GM21529 (cell line): Measurements from ENCODE around the gene SNX33.
"Not testable (repeated sequence)": the region's sequence is repeated elsewhere in the genome, so short reads cannot be mapped to it uniquely, and the experiment has no call there.

Source experiments
- ATAC-seq: cut with Tn5 transposase; IDR thresholded peaks from one replicate; pipeline ENCODE4 v1.9.1; 2021; ENCODE audit not compliant: unreplicated experiment

Gene SNX33

DNA sequence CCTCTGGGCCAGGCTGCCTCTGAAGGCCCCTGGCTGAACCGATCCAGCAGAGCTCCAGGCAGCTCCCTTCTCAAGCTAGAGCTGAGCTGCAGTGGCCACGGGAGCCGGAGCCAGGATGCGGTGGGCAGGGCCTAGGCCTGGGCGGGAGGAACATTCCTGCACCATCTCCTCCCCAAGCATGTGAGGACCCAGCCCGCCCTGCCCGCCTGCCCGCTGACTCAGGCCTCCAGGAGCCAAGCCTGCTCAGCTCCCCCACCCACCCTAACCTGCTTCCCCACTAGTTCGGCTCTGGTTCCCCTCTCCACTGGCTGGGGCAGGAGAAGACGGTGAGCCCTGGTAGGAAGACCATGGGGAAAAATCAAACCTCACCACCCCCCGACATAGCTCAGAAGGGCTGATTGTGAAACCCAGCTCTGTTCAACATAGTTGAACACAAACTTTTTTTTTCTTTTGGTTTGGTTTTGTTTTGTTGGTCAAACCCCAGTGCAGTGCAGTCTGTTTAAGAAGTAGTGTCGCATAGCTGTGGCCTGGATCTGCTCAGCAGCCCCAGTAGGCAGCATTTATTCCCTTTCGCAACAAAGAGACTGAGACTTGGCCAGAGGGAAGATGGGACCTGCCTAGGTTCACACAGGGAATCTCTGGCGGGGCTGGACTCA lies 13.5 kb downstream of the SNX33 start:
- ATAC-seq = no peak

DNA sequence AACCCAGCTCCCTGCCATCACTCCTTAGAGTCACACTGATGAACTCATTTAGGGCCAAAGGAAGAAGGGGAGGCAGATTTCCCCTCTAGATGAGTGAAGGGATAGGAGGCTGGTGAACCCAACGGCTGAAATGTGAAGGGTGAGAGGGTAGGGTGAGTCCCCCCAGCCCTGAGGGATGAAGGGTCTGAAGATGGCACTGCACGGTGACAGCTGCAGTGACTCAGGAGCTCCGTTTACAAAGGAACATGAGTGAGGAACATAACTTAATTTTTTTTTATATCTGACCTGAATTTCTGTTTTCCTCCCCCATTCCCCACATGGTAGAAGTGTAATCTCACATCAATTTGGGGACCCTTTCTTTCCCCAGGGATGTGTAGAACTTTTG lies 14.0 kb downstream of the SNX33 start:
- ATAC-seq = no peak

DNA sequence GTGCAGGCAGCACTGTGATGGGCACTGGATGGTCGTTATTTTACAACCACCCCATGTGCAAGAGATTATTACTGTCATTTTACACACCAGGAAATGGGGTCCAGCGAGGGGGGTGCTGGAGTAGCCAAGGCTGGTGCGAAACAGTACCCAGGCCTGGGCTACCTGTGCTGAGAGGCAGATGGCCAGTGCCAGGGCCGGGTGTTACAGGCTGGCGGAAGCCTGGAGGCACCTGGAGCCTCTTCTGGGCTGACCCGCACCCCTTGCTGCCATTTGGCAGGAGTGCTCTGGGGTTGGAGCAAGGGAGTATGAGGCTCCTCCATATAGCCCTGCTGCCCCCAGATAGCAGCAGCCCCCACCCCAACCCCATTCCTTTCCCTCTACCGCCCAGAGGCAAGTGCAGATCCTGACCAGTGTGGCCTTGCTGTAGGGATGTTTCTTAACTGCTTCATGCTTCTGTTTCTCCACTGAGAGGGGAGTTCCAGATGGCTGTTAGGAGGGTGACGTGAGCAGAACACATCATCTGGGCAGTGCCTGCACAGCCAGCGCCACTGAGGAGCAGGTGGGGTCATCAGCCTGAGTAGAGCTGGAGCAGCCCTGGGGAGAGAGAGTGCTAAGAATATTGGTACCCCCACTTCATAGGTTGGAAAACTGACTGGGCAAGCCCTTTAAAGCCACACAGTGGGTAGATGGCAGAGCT lies 15.3 kb downstream of the SNX33 start:
- ATAC-seq = no peak

DNA sequence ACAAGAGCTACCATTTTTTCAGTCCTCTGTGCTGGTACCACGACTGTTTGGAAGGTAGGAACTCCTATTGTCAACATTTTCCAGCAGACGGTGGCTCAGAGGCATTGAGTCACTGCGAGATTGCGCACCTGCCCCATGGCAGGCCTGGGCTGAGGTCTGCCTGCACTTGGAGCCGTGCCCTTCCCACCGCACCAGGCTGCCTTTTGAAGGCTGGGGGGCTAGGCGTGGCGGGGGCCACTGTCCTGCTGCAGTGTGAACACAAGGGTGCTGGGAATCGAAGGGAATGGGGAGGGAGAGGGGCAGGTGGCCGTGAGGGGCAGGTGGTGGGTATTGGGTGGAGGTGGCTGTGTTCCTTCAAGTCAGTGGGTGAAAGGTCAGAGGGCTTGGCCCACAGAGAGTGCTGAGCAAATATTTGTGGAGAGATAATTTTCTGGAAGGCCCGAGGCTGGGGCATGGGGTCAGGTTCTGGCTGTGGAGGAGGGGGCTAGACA lies 16.3 kb downstream of the SNX33 start:
- ATAC-seq = no peak

DNA sequence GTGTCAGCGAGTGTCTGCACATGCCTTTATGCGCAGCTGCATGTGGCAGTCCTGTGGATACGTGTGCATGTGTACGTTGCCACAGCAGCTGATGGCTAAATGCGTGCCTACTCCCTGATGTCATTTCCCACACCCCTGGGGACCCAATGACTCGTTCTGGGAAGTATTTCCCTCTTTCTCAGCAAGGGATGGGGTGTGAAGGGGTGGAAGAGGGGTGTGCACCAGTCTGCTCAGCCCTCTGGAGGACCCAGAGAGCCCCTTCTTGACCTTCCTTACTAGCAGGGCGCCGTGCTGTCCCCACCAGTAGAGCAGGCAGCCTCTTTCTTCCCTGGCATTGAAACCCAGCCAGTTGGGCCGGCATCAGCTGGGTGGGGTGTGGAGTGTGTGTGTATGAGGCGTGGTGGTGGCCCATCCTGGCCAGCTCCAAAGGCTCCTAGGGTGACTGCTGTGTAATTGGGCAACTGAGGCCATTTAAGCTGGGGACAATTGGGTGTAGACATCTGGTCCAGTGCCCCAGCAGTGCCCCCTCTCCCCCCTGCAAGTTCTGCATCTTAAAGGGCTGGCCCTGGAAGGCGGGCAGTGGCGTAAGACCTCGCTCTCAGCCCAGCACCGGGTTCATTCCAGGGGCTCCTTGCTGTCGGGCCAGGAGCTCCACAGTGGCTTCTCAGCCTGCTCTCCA lies 19.2 kb downstream of the SNX33 start:
- ATAC-seq = no peak

DNA sequence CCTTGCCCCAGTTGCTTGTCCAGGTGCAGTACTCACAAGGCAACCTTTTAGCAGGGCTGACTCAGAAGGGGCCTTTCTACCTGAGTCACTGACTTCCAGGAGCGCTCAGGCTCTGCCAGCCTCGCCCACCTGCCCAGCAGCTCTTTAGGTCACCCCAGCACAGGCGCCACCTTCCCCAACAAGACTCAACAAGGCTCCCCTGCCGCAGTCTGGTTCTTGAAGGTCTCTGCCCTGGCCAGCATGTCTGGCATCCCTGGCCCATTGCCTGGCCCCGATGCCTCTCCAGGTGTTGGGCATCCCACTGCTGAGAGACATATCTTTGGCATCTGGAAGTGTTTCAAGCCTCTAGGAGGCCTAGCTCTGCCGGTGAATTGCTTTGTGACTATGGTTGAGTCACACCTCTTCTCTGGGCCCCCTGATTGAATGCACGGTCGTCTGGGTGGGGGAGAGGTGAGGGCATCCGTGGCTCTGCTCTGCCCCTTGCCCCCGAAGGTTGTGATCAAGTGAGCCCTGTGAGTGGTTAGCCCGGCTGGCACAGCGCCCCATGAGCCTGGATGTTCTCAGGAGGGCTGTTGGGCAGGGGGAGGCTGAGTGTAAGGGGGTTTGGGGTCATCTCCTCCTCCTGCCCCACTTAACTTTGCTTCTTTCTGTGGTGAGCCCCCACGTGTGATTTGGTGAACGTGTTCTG lies 21.6 kb downstream of the SNX33 start:
- ATAC-seq = no peak

DNA sequence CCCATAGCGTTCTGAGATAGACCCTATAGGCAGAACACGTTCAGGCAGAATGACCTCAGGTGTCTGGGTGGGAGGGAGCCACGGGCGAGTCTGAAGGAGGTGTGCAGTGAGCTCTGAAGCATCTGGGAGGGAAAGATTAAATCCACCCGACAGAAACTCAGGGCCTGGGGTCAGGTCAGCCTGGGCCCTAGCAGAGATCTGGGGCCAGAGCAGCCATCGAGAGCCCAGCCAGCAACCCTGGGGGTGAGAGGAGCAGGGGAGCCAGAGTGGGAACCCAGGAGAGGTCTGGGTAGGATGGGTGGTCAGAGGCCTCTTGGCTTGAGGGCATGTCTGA lies 22.1 kb downstream of the SNX33 start:
- no peak for ATAC-seq

DNA sequence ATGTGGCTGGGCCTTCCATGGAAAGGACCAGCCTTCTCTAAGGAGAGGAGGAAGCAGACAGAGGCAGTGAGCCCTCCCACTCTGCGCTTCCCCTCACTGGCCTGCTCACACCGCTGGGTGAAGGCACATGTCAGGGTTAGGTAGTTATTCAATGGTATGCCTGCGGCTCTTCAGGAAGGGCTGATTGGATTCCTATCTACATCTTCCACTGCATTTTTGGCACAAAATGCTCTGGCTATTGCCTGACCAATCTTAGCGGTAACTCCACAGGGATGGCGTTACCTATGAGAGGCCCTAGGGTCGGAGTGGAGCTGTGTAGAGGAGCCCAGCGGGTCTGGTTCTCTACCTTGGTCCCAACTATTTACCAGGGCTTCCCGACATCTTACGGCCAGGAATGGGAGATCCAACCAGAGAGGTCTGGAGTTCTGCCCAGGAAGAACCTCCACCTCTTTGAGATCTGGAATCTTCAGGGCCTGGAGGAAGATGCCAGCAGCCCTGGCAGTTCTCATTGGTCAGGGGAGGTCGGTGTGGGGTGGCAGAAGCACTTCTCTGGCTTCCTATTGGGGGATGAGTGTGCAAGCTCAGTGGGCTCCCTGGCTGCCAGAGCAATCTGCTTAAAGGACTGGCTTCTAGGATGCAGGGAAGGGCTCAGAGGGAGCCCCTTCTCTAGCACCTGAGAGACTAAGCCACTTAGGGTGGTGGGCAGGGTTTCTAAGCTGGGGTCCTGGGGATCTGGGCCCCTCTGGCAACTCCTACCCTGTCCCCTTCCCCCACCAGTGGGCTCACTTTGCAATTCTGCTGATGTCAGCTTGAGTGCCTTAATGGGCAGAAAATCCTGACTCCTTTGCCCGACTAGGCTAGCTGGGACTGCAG lies 24.3 kb downstream of the SNX33 start:
- no peak for ATAC-seq

DNA sequence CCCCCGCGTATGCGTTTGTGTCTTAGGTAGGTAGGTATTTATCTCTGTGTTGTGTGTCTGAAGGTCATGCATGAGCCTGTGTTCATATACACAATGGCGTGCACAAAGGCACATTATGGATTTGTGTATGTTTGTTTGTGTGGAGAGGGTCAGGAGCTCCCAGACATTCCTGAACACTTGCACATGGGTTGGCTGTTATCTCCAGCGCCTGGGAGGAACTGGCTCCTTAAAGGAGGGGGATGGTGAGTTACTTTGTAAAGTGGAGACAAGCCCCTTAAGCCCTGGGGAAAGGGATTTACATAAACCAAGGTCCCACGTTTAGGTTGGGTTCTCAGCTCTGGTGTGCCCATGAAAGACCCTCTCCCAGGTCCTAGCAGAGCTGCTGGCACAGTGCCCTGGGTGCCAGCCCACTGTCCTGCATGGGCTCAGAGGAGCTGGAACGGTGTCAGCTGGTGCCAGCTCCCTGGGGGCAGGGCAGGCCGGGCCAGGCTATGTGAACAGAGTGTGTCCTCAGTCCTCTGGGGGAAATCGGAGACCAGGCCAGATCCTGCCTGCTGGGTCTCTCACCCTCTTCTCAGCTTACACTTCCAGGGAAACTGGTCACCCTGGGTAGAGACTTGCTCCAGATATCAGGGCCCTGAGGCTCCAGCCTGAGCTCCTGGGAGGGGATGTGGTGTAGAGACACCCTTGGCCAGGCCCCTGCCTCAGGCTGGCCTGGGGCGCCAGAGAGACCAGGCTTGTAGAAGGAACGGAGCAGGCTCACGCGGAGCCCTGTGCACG lies 25.1 kb downstream of the SNX33 start:
- ATAC-seq = no peak

DNA sequence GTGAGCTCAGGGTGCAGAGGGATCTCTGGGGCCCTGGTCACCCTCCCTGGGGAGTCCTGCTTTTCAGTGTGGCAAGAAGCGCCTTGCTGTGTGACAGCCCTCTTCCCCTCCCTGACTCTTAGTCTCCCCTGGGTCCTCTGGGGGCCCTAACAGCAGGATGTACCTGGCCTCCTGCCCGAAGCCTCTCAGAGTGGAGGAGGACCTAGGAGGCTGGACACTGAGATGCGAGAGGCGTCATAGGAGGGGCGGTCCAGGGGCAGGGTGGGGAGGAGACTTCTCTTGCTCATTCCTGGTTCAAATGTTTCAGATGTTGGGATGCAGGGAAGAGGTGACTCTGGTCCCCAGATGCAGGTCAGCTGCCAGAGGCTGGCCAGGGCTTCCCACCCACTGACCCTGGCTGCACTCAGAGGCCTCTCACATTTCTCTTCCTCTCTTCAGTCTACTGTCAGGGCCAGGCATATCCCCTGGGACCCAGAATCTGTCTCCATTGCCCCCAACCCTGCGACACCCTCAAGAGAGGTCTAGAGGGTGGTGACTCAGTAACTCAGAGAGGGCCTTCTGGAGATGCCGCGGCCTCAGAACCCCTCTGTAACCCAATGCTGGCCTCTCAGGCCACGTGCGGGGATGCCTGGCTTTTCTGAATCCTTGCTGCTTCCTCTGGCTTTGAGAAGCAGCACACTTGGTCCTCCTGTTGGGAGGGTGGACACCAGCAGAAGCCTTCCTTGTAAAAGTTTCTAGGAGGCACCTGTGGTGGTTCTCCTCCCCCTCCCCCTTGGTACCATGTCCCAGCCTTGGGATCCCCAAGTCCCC lies 25.9 kb downstream of the SNX33 start:
- no peak for ATAC-seq

DNA sequence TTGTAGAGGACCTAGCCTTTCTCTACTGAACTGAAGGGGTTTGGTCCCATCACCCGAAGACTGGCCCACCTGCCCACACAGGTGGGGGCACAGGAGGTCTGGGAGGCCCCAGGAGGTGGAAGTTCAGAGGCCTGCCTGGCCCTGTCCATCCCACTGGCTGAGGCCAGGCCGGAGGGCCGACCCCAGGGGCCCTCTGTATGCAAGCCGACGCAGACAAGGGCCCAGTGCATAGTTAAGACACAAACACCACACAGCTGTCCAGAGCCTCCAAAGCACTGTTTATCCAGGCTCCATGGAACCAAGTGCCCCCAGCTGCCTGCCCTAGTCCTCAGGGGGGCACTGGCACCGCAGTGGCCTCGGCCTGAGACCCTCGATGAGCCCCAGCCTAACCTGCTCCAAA lies 26.7 kb downstream of the SNX33 start:
- no peak for ATAC-seq

DNA sequence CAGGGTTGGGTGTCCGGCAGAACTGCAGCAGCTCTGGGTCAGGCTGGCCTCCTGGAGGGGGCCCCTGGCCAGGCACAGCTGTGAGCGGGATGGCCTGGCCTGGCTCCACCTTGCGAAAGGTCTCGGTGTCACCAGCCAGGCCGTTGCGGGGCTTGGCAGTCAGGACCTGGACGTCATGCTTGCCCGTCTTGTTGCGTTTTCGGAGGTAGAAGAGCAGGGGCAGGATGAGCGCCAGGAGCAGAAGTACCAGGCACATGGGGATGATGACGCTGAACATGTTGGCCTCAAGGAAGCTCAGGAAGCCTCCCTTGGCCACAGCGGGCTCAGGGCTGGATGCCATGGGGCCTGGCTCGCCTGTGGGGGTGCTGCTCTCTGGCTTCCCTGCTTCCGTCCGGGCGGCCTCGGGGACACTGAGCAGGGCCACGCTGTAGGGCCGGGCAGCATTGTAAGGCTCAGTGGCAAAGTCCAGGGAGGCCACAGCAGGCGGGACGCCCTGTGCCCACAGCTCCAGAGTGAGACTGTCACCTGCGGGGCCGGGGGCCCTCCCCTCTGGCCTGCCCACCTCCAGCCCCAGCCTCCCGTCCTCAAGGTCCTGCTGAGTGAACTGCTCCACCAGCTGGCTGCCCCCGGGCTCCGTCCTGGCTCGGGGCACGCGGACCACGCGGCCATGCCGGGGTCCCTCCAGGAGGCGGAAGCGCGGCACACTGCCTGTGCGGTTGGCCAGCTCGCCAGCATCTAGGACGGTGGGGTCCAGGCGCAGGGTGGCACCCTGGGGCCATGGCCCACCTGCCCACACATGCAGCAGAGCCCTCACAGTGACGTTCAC lies 28.1 kb downstream of the SNX33 start:
- no peak for ATAC-seq

DNA sequence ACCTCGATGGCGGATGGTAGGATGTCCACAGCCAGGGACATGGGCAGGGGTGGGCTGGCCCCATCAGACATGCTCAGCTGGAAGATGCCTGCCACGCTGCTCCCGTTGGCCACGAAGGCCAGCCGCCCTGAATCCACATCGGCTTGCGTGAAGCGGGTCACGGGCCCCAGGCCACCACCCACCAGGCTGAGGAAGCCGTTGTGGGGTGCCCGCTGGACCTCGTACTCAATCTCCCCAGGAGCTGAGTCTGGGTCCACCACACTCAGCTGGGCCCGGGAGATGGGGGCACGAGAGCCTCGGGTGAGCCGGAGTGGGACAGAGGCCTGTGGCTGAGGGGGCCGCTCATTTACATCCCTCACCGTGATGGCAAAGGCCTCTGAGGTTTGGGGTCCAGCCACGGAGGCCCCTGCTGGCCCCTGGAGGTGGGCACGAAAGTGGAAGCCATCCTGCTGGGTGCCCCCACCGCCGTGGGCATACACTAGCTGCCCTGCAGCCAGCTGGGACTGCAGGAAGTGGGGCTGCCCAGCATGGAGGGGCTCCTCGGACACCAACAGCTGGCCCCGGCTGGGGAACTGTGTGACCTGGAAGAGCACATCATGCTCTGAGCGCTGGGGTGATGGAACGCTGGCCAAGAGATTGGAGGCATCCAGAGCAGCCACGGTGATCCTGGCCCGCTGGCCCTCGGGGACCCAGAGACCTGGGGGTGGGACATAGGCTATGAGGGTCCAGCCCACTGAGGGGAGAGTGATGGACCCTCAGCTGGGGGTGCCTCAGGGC lies 29.2 kb downstream of the SNX33 start:
- no peak for ATAC-seq

DNA sequence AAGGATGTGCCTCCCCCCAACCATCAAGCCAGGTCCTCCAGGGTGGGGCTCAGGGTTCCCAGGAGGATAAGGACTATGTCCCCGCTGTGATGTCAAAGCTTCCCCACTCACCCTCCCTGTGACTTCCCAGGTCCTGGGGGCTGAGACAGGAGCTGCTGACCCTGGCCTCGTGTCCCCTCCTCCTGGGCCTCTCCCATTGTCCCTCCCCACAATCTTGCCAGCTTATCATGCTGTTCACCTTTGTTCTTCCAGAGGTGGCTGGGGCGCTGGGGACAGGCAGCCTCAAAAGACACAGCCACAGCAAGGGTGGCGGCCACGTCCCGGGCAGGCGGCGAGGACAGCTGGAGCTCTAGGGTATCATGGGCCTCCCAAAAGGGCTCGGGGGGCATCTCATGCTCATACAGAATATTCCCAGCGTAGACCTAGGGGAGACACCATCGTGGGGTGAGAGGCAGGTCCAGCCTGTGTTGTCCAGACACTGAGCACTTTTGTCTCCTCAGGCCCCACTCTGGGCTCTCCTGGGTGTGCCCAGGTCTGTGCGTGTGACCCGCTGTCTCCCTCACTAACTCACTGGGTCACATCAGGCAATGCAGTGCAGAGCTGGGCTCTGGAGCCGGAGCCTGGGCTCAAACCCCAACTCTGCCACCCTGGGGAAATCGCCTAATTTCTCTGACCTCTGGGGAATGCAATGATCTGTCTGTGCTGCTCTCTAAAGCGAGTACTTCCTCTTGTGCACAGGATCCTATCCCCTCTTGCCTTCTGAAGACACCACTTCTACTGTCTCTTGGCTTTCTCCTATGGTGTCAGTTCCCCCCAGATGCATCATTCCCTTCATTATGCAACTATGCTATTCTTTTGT lies 30.0 kb downstream of the SNX33 start:
- ATAC-seq = no peak

DNA sequence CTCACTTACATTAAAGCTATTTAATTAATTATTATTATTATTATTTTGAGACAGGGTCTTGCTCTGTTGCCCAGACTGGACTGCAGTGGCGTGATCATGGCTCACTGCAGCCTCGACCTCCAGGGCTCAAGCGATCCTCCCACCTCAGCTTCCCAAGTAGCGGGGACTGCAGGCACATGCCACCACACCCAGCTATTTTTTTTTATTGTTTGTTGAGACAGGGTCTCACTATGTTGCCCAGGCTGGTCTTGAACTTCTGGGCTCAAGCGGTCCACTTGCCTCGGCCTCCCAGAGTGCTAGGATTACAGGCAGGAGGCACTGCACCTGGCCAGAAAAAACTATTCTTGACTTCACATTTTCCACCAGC lies 30.6 kb downstream of the SNX33 start:
- not testable (repeated sequence) for ATAC-seq

DNA sequence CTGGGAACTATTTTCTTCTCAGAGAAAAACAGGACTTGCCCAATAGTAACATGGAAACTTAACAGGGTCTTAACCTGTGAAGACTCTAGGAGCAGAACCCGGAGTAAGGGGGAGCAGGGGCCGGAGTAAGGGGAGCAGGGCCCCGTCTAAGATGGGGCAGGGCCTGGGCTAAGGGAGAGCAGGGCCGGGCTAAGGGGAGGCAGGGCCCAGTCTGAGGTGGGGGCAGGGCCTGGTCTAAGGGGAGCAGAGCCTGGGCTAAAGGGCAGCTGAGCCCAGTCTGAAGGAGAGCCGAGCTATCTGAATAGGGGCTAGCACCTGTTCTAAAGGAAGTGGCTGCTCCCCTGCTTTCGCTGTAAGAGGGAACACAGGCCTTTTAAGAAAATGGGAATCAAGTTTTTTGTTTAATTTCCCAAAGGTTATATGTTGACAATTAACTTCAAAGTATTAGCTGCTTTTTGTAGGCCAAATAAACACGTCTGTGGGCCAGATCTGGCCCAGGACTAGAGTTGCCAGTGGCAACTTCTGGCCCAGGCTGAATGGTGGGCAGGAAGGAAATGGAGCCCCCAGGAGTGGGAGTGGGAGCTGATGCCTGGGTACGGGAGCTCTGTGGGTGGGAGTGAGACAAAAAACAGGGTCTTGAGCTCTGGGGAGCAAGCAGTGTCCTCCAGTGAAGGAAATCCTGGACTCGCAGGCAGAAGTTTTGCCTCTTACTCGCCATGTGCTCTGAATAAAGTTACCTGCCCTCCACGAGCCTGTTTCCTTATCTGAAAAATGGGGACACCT lies 32.5 kb downstream of the SNX33 start:
- no peak for ATAC-seq
